Measurements from ENCODE around the gene PCDHGA2.

GRCh38 chr5:141338538-141339306, at the start of gene PCDHGA2:
- peak; percentile 56 to 64 for TF ChIP-seq CTCF (conservative IDR thresholded peaks at IDR 0.05 in 1 of 2, IDR thresholded peaks at IDR 0.05 in 1 of 2; ENCODE audit: low read depth in 1 of 2, low read length in 2 of 2)
- TF ChIP-seq EZH2 (IDR thresholded peaks at IDR 0.05; ENCODE audit: low read length, missing control alignments): no peak
